K562 (cell line): ENCODE results near the gene LRRC1.

Source experiments
- CBX1 ChIP-seq: sonication (generic); IDR thresholded peaks from 2 replicates; pipeline ENCODE4 v1.6.1; 2016; ENCODE audit warnings: antibody characterized with exemption, low read depth, mild to moderate bottlenecking
- CHD4 ChIP-seq: fragments of 200-600 bp; sonication (generic); IDR thresholded peaks from 3 replicates; pipeline ENCODE4 v1.6.1; 2012; ENCODE audit warnings: low read depth, mild to moderate bottlenecking, mixed read lengths, low read length, inconsistent platforms; ENCODE audit not compliant: insufficient read depth, insufficient replicate concordance, poor library complexity, severe bottlenecking
- CHD7 ChIP-seq: fragments of 200-600 bp; sonication (generic); IDR thresholded peaks from one replicate; pipeline ENCODE4 v1.6.1; 2012; ENCODE audit warnings: mild to moderate bottlenecking, low read depth, low read length, inconsistent platforms
- DNMT1 ChIP-seq: fragments of 450-650 bp; IDR thresholded peaks from 2 replicates; pipeline ENCODE4 v1.6.1; 2016; ENCODE audit warnings: antibody characterized with exemption, mild to moderate bottlenecking
- ETV6 ChIP-seq, 3 experiments: fragments of 150-350 bp in 1 of 3; sonication (generic) in 1 of 3; formaldehyde crosslinking in 1 of 3; IDR thresholded peaks; 2 replicates each; pipeline versions ENCODE4 v1.6.1 to v1.8.0; 2014 to 2022; ENCODE audit warnings: borderline replicate concordance in 2 of 3, low read depth in 2 of 3, antibody characterized with exemption in 1 of 3, low read length in 1 of 3, mild to moderate bottlenecking in 1 of 3, missing genetic modification reagents in 1 of 3
- GTF3C2 ChIP-seq: IDR thresholded peaks from 3 replicates; pipeline ENCODE4 v1.6.1; 2011; ENCODE audit warnings: borderline replicate concordance, mild to moderate bottlenecking, moderate library complexity; ENCODE audit not compliant: insufficient read length; ENCODE audit errors: extremely low read depth
- NR2C2 ChIP-seq, 2 experiments: fragments of 200-800 bp in 1 of 2; sonication (Bioruptor generic) in 1 of 2; sonication (generic) in 1 of 2; formaldehyde crosslinking in 1 of 2; IDR thresholded peaks; 2 replicates each; pipeline versions ENCODE4 v1.6.1 to v1.8.0; 2016 to 2022; ENCODE audit warnings: mild to moderate bottlenecking in 1 of 2, missing compliant biosample characterization in 1 of 2, missing genetic modification characterization in 1 of 2, missing genetic modification reagents in 1 of 2
- SMARCA5 ChIP-seq: fragments of 450-650 bp; IDR thresholded peaks from 2 replicates; pipeline ENCODE4 v1.6.1; 2016
- SNIP1 ChIP-seq: fragments of 450-650 bp; IDR thresholded peaks from 2 replicates; pipeline ENCODE4 v1.7.1; 2017; ENCODE audit warnings: low read depth, mild to moderate bottlenecking
- ZNF274 ChIP-seq: IDR thresholded peaks from 2 replicates; pipeline ENCODE4 v1.6.1; 2011; ENCODE audit warnings: low read depth, mild to moderate bottlenecking, low read length, moderate library complexity, borderline replicate concordance

DNA sequence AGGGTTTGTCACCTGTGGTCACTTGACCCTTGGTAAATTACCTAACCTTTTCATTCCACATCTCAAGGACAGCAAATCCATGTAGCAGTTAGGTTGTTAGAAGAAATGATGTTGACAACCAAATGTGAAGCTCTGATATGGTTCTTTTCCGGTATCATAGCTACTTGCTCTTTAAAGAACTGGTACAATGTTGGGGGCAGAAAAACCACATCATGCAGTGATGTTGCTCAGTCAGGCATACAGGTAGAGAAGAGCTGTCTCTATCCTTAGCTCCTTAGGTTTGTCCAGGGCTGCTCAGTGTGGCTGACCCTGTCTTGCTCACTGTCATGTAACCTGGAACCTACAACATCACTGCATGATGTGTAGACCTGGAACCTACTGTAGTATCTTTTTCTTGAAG, 135.5 kb downstream of the LRRC1 start:
- TF ChIP-seq DNMT1 (no peak), ZNF274 (no peak), ETV6 (IDR thresholded peaks at IDR 0.05; ENCODE audit: borderline replicate concordance in 1 of 2, low read depth in 2 of 2, low read length in 1 of 2) (no peak), ETV6 (CRISPR knock-in tag; IDR thresholded peaks at IDR 0.05; ENCODE audit: borderline replicate concordance) (no peak), SNIP1 (no peak), SMARCA5 (no peak), NR2C2 (CRISPR knock-in tag; IDR thresholded peaks at IDR 0.05) (no peak), NR2C2 (tag; IDR thresholded peaks at IDR 0.05) (no peak), CHD7 (no peak), GTF3C2 (no peak), CHD4 (no peak), CBX1 (no peak)
